Fibroblast of the aortic adventitia (primary cell): ENCODE data around the gene MYCN. TPM values are rescaled to one million over a fixed set of nuclear protein-coding genes. Genes with fewer than 3 reads are reported as not detected.

ENCODE experiments used
- DNase-seq: peaks from one replicate; pipeline ENCODE4 v3.0.0-alpha.2; 2010; ENCODE audit warnings: low read depth
- H3K4me3 ChIP-seq: 2 replicates; pipeline ENCODE4 v1.5.1; 2011; ENCODE audit warnings: low read depth, mild to moderate bottlenecking, control low read depth, low read length, moderate library complexity
- total RNA-seq: library from RNA; depleted of rRNA; stranded (reverse); fragments of >200 nt; gene quantifications from 2 replicates; pipeline ENCODE4 v1.2.3, GENCODE V29; 2012; ENCODE audit warnings: low replicate concordance
- TF ChIP-seq, protein P1 (sequence below): IDR thresholded peaks from 2 replicates; pipeline ENCODE4 v1.5.1; 2011; ENCODE audit warnings: mild to moderate bottlenecking, low read length, control low read depth, inconsistent platforms; ENCODE audit not compliant: insufficient read depth

Gene MYCN
- total RNA-seq, 1 donor = not detected

DNA sequence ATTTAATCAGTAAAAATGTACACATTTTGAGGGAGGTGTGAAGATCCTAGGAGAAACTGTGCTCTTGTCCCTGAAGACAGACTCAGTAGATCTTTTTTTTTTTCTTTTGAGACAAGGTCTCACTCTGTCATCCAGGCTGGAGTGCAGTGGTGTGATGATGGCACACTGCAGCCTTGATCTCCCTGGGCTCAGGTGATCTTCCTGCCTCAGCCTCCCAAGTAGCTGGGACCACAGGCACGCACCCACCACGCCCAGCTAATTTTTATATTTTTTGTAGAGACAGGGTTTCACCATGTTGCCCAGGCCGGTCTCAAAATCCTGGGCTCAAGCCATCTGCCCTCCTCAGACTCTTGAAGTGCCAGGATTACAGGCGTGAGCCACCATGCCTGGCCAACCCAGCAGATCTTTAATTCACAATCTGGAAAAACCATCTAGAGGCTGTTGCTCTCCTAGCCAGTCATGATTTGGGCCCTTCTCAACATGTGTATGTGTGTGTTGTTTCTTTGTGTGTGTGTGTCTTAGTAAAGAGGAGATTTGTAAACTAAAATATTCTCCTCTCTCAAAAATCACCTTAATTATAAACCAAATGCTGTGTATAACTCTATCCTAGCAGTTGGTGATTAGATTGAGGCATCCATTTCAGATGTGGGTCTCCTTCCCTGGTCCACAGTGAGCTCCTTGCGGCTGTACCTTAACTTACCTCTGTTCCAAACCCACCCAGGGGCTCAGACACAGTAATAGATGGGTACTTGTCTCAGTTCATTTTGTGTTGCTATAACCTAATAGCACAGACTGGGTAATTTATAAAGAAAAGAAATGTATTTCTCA, 3.9 kb upstream of the MYCN start:
- no peak for DNase-seq

DNA sequence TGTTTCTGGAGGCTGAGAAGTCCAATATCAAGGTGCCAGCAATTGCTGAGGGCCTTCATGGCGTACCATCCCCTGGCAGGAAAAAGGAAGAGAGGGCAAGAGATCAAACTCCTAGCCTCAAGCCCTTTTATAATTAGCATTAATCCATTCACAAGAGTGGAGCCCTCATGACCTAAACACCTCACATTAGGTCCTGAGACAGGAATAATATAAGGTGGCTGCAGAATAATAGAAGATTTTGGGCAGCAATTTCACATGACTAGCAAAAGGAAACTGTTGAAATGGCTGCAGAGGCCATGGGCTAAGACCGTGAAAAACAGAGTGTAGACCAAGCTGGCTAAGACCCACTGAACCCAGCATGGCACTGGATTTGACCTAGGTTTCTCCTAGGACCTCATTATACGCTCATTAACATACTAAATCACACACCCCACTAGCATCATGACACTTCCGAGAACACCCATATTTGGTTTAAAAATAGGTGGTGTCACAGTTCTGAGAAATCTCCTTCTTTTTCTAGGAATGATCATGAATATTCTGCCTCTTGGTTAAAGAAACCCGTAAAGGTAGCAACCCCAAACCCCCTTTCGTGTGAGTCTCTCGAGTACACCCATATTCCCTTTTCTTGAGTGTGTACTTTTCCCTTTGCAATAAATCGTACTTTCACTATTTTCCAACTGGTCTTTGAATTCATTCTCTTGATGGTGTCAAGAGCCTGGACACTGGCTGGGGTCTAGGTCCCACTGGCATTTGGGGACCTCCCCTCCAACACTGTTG, 3.1 kb upstream of the MYCN start:
- H3K4me3 ChIP-seq = no peak overlapping the region
- TF ChIP-seq, protein P1, sequence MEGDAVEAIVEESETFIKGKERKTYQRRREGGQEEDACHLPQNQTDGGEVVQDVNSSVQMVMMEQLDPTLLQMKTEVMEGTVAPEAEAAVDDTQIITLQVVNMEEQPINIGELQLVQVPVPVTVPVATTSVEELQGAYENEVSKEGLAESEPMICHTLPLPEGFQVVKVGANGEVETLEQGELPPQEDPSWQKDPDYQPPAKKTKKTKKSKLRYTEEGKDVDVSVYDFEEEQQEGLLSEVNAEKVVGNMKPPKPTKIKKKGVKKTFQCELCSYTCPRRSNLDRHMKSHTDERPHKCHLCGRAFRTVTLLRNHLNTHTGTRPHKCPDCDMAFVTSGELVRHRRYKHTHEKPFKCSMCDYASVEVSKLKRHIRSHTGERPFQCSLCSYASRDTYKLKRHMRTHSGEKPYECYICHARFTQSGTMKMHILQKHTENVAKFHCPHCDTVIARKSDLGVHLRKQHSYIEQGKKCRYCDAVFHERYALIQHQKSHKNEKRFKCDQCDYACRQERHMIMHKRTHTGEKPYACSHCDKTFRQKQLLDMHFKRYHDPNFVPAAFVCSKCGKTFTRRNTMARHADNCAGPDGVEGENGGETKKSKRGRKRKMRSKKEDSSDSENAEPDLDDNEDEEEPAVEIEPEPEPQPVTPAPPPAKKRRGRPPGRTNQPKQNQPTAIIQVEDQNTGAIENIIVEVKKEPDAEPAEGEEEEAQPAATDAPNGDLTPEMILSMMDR = no peak
- DNase-seq = no peak

More for the DNA sequence above, 3.9 kb upstream of the MYCN start:
- TF ChIP-seq, protein P1 = no peak
- no peak overlapping the region for H3K4me3 ChIP-seq

DNA sequence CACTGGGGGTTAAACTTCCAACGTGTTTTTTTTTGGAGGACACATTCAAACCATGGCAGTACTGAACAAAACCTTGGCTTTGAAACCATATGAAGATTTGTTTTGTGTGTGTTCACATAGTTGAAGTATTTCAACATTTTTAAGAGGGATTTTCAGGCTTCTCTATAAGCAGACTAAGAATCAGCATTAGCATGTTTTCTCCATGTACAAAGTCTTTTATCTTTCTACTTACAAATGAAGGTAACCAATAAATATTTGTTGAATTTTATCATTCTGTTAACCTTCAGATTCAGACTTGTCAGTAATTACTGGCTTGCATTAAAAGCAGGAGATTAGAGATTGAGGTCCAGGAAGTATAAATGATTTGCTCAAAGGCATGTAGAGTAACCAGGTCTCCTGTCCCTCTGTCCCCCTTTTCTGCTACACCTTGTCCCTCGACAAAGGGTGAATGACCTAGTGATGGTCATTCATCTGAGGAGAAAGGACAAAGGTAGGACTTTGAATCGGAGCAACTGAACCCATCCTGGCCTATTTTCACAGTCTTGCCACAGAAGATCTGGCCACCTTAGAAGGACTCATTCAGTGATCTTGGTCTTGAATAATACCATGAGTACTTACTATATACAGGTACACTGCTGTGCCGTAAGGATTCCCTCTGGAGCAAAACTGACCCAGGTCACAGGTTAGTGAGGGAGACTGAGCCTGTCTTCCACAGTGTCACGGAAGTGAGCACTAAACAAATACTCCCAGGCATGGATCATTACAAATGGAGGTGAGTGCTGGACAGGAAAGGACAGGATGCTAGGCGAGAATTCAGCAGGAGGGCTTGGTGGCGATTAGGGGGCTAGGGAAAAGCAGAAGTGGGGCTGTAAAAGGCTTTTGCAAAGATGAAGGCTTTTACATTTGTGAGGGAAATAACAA, 2.2 kb upstream of the MYCN start:
- TF ChIP-seq, protein P1 = no peak

DNA sequence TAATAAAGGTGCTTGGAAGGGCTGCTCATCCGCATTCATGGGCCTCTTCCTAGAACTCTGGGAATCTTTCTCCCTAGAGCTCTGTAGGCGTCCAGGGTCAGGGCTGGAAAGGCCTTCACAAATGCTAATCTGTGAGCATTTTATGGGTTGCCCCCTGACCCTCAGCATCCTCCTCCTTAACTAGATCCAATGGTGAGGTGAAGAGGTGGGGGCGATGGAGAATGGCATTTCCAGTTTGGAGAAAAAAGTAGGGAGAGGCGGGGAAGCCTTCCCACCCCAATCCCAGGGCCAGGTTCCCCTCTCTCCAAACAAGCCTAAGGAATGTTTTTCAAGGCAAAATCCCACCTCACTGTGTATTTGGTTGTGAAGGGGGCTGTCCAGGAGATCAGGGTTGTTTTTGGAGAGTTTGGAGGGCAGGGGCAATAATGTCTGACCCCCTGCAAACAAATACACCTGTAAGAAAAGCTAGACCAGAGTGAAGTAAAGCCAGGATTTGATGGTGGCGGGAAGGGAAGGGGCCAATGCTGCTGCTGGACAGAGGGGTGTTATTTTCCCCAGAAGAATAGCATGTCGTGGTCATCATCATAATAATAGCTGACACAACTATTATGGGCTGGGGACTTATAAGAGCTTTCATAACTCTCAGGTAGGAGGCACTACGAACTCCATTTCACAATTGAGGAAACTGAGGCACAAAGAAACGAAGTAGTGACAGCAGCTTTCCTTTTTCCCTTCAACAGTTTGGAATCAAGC, 1.4 kb upstream of the MYCN start:
- no peak overlapping the region for H3K4me3 ChIP-seq
- DNase-seq = no peak
- TF ChIP-seq, protein P1 = no peak

More for the DNA sequence above, 2.2 kb upstream of the MYCN start:
- no peak overlapping the region for H3K4me3 ChIP-seq
- no peak for DNase-seq

DNA sequence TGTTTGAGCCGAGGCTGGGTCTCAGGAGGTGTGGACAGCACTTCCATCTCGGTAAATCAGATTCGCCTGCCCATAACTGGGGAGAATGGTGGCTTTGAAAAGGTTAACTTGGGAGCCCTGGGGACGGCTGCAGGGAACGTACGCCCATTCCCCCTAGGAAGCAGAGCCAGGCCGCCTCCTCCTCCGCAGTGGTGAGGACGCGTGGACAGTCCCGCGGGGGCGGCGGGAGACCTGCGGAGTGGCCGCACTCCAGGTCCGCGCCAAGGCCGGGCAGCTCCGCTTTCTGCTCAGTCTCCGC, 845 bp upstream of the MYCN start:
- TF ChIP-seq, protein P1 = peak; percentile 42
- H3K4me3 ChIP-seq = no peak overlapping the region
- DNase-seq = no peak
